ENCODE measurements around the gene CA4. TPM values are rescaled to one million over a fixed set of nuclear protein-coding genes. Genes with fewer than 3 reads are reported as not detected.

CA4 gene
- total RNA-seq, 1 experiment from 2014 or later, result 6.7 TPM

GRCh38 chr17:60148373-60148772 lies 1.4 kb upstream of the CA4 start:
- DNase-seq (ENCODE audit: low spot score), result no peak
- no peak overlapping the region for H3K27ac Mint-ChIP-seq
- H3K27me3 Mint-ChIP-seq (ENCODE audit: low read depth), result peaks cover 75% of the 10 kb centered on the region
- POLR2A ChIA-PET, result no interaction called here
- 0 out of 2 replicates have a peak overlapping the region, but pooled peaks have one; percentile 75 for H3K4me3 Mint-ChIP-seq
- H3K9me3 Mint-ChIP-seq, result no peaks in the 10 kb centered on the region
- peaks cover 49% of the 10 kb centered on the region for H3K4me1 Mint-ChIP-seq
- no peaks in the 10 kb centered on the region for H3K36me3 Mint-ChIP-seq
- CTCF ChIA-PET, result interaction anchor here (0.6 to 2.7 kb wide), 2 partner anchors 12 to 451 kb away, joined by 4 to 18 read pairs; partner anchors contain the start of gene PPM1D
- TF ChIP-seq ATF2 (CRISPR knock-in tag; IDR thresholded peaks at IDR 0.05; ENCODE audit: borderline replicate concordance, low read depth), result no peak
- TF ChIP-seq OVOL2 (CRISPR knock-in tag; IDR thresholded peaks at IDR 0.05; ENCODE audit: borderline replicate concordance), result no peak
- TF ChIP-seq ZBTB43 (CRISPR knock-in tag; IDR thresholded peaks at IDR 0.05), result no peak
- TF ChIP-seq ATF6 (CRISPR knock-in tag; IDR thresholded peaks at IDR 0.05), result no peak
- no peak for TF ChIP-seq CTCF (IDR thresholded peaks at IDR 0.05)
- no peak for TF ChIP-seq USF1 (CRISPR knock-in tag; IDR thresholded peaks at IDR 0.05)
- no peak for TF ChIP-seq ZNF396 (CRISPR knock-in tag; IDR thresholded peaks at IDR 0.05; ENCODE audit: borderline replicate concordance)
- no peak for TF ChIP-seq TEAD1 (CRISPR knock-in tag; IDR thresholded peaks at IDR 0.05)
- no peak for TF ChIP-seq E2F4 (CRISPR knock-in tag; IDR thresholded peaks at IDR 0.05; ENCODE audit: borderline replicate concordance, low read depth)
- no peak for TF ChIP-seq MLX (CRISPR knock-in tag; IDR thresholded peaks at IDR 0.05)
- no peak for TF ChIP-seq EMX1 (CRISPR knock-in tag; IDR thresholded peaks at IDR 0.05)
- no peak for TF ChIP-seq SOX15 (CRISPR knock-in tag; IDR thresholded peaks at IDR 0.05)
- no peak for TF ChIP-seq SMAD3 (CRISPR knock-in tag; IDR thresholded peaks at IDR 0.05; ENCODE audit: borderline replicate concordance)
- TF ChIP-seq ESRRA (CRISPR knock-in tag; IDR thresholded peaks at IDR 0.05; ENCODE audit: borderline replicate concordance), result no peak
- no peak for TF ChIP-seq ZNF232 (CRISPR knock-in tag; IDR thresholded peaks at IDR 0.05)
- TF ChIP-seq CDX4 (CRISPR knock-in tag; IDR thresholded peaks at IDR 0.05; ENCODE audit: borderline replicate concordance), result no peak
- TF ChIP-seq ZSCAN18 (CRISPR knock-in tag; IDR thresholded peaks at IDR 0.05), result no peak
- TF ChIP-seq MXD4 (CRISPR knock-in tag; IDR thresholded peaks at IDR 0.05; ENCODE audit: borderline replicate concordance), result no peak
- no peak for ATAC-seq
